ENCODE data around the gene CDK16. TPM values are rescaled to one million over a fixed set of nuclear protein-coding genes. Genes with fewer than 3 reads are reported as not detected.
"Not testable (repeated sequence)": the region's sequence is repeated elsewhere in the genome, so short reads cannot be mapped to it uniquely, and the experiment has no call there.

CDK16 gene
- total RNA-seq, 1 donor from 2014 or later, result 181 TPM

- TF ChIP-seq, protein P1, sequence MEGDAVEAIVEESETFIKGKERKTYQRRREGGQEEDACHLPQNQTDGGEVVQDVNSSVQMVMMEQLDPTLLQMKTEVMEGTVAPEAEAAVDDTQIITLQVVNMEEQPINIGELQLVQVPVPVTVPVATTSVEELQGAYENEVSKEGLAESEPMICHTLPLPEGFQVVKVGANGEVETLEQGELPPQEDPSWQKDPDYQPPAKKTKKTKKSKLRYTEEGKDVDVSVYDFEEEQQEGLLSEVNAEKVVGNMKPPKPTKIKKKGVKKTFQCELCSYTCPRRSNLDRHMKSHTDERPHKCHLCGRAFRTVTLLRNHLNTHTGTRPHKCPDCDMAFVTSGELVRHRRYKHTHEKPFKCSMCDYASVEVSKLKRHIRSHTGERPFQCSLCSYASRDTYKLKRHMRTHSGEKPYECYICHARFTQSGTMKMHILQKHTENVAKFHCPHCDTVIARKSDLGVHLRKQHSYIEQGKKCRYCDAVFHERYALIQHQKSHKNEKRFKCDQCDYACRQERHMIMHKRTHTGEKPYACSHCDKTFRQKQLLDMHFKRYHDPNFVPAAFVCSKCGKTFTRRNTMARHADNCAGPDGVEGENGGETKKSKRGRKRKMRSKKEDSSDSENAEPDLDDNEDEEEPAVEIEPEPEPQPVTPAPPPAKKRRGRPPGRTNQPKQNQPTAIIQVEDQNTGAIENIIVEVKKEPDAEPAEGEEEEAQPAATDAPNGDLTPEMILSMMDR (IDR thresholded peaks at IDR 0.05; ENCODE audit: partially characterized antibody, unreplicated experiment), result no peak
- Mint-ChIP-seq H3K36me3 (ENCODE audit: unreplicated experiment) (peaks cover 4% of the 10 kb centered on the region), H3K27me3 (ENCODE audit: unreplicated experiment) (peaks cover 8% of the 10 kb centered on the region), H3K9me3 (ENCODE audit: unreplicated experiment) (peaks cover 6% of the 10 kb centered on the region), H3K4me1 (ENCODE audit: low read depth, unreplicated experiment) (peaks cover 17% of the 10 kb centered on the region), H3K27ac (ENCODE audit: unreplicated experiment) (peak overlapping the region; percentile 66), H3K4me3 (ENCODE audit: unreplicated experiment) (no peak overlapping the region)
- DNase-seq, result no peak
These were observed 26.7 kb downstream of the CDK16 start for GRCh38 chrX:47245156-47245555.

- Mint-ChIP-seq H3K36me3 (ENCODE audit: unreplicated experiment) (no peaks in the 10 kb centered on the region), H3K4me1 (ENCODE audit: low read depth, unreplicated experiment) (peaks cover 17% of the 10 kb centered on the region), H3K9me3 (ENCODE audit: unreplicated experiment) (peaks cover 6% of the 10 kb centered on the region), H3K27ac (ENCODE audit: unreplicated experiment) (peak overlapping the region; percentile 52), H3K4me3 (ENCODE audit: unreplicated experiment) (no peak overlapping the region), H3K27me3 (ENCODE audit: unreplicated experiment) (peaks cover 5% of the 10 kb centered on the region)
- no peak for DNase-seq
- TF ChIP-seq, protein P1 (IDR thresholded peaks at IDR 0.05; ENCODE audit: partially characterized antibody, unreplicated experiment), result no peak
These were observed 28.9 kb downstream of the CDK16 start for GRCh38 chrX:47247206-47247998.

DNA sequence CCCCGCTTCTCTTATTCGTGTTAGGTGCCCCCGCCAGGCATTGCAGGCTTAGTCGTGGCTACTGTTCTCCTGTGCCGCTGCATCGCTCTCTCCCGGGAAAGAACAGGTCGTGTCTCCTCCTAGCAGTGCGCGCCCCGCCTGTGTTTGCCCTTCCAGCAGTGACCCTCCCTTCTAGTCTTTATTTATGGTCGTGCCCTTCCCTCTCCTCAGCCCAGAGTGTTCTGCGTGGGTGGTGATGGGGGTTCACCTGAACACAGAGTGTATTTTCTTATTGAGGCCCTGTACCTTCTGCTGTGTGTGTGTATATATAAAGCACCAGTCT, 29.5 kb downstream of the CDK16 start:
- H3K27ac Mint-ChIP-seq (ENCODE audit: unreplicated experiment), result peak overlapping the region; percentile 52
- H3K27me3 Mint-ChIP-seq (ENCODE audit: unreplicated experiment), result peaks cover 5% of the 10 kb centered on the region
- peaks cover 17% of the 10 kb centered on the region for H3K4me1 Mint-ChIP-seq (ENCODE audit: low read depth, unreplicated experiment)
- DNase-seq, result no peak
- TF ChIP-seq, protein P1 (IDR thresholded peaks at IDR 0.05; ENCODE audit: partially characterized antibody, unreplicated experiment), result no peak
- H3K9me3 Mint-ChIP-seq (ENCODE audit: unreplicated experiment), result peaks cover 6% of the 10 kb centered on the region
- no peaks in the 10 kb centered on the region for H3K36me3 Mint-ChIP-seq (ENCODE audit: unreplicated experiment)
- H3K4me3 Mint-ChIP-seq (ENCODE audit: unreplicated experiment), result no peak overlapping the region

DNA sequence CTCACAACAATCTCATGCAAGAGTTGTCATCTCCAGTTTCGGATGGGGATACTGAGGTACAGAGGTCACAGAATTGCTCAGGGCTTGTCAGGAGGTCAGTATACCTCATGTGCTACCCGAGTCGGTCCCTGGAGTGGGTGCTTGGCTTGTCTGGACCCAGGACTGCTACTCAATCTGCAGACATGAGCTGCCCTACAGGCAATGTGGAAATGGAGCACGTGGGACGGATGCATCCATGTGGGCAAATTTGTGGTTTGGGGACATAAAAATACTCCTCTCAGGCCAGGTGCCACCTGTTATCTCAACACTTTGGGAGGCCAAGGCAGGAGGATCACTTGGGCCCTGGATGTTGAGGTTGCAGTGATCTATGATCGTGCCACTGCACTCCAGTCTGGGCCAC, 30.1 kb downstream of the CDK16 start:
- Mint-ChIP-seq H3K27me3 (ENCODE audit: unreplicated experiment) (peaks cover 5% of the 10 kb centered on the region), H3K27ac (ENCODE audit: unreplicated experiment) (no peak overlapping the region), H3K9me3 (ENCODE audit: unreplicated experiment) (peaks cover 6% of the 10 kb centered on the region), H3K4me1 (ENCODE audit: low read depth, unreplicated experiment) (peaks cover 15% of the 10 kb centered on the region), H3K36me3 (ENCODE audit: unreplicated experiment) (no peaks in the 10 kb centered on the region), H3K4me3 (ENCODE audit: unreplicated experiment) (no peak overlapping the region)
- TF ChIP-seq, protein P1 (IDR thresholded peaks at IDR 0.05; ENCODE audit: partially characterized antibody, unreplicated experiment), result no peak
- DNase-seq, result no peak

GRCh38 chrX:47250017-47250347, 31.5 kb downstream of the CDK16 start:
- Mint-ChIP-seq H3K4me1 (ENCODE audit: low read depth, unreplicated experiment) (peaks cover 8% of the 10 kb centered on the region), H3K9me3 (ENCODE audit: unreplicated experiment) (peaks cover 6% of the 10 kb centered on the region), H3K4me3 (ENCODE audit: unreplicated experiment) (no peak overlapping the region), H3K27me3 (ENCODE audit: unreplicated experiment) (peaks cover 5% of the 10 kb centered on the region), H3K36me3 (ENCODE audit: unreplicated experiment) (no peaks in the 10 kb centered on the region), H3K27ac (ENCODE audit: unreplicated experiment) (no peak overlapping the region)
- TF ChIP-seq, protein P1 (IDR thresholded peaks at IDR 0.05; ENCODE audit: partially characterized antibody, unreplicated experiment), result no peak
- DNase-seq, result no peak

DNA sequence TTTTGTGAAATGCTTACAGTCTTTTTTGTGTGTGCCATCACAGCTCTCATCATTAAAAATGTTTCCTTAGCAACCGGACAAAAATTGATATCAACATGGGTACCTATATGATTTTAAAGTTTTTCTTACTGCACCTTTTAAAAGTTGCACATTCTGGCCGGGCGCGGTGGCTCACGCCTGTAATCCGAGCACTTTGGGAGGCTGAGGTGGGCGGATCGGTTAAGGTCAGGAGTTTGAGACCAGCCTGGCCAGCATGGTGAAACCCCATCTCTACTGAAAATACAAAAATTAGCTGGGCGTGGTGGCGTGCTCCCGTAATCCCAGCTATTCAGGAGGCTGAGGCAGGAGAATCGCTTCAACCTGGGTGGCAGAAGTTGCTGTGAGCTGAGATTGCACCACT, 39.1 kb downstream of the CDK16 start:
- not testable (repeated sequence) for H3K36me3 Mint-ChIP-seq (ENCODE audit: unreplicated experiment); H3K27ac Mint-ChIP-seq (ENCODE audit: unreplicated experiment); H3K4me3 Mint-ChIP-seq (ENCODE audit: unreplicated experiment); DNase-seq; H3K9me3 Mint-ChIP-seq (ENCODE audit: unreplicated experiment); H3K27me3 Mint-ChIP-seq (ENCODE audit: unreplicated experiment); H3K4me1 Mint-ChIP-seq (ENCODE audit: low read depth, unreplicated experiment)

All from glutamatergic neuron (in vitro differentiated cells).